Fibroblast of skin of abdomen (primary cell): ENCODE measurements around the gene PAX3.

ENCODE experiments used
- DNase-seq: peaks from one replicate; pipeline ENCODE4 v3.0.0-alpha.2; 2013

Gene PAX3

DNA sequence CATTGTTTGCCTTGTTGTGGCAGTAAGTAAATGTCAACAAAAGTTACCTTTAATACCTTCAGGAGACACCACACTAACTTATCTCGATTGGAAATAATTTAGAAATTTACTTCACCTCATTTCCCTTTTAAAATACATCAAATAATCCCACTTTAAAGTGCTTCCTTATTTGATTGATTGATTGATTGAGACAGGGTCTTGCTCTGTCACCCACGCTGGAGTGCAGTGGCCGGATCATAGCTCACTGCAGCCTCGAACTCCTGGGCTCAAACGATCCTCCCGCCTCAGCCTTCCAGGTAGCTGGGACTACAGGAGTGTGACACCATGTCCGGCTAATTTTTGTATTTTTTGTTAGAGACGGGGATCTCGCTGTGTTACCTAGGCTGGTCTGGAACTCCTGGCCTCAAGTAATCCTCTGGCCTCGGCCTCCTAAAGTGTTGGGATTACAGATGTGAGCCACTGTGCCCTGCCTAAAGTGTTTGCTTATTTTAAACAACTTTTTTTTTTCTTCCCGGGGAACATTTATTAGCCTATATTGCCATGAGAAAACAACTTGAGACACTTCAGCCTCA, 12.0 kb upstream of the PAX3 start:
- DNase-seq, result no peak

DNA sequence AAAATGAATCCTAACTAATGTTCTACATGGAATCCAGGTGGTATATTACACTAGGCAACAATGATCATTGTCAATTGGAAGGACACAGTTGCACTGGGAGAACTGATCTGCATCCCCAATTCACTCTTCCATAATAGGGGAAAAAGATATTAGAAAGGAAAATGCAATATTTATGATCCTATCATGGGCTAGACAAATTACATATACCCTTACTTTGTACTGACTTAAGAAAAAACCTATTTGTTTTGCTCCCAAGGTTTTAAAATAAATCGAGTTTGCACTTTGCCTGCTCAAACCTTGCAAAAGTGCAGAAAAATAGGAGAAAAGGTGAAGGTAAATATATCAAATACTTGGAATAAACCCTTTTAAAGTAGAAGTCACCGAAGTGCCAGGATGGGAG, 11.0 kb upstream of the PAX3 start:
- DNase-seq, result no peak

DNA sequence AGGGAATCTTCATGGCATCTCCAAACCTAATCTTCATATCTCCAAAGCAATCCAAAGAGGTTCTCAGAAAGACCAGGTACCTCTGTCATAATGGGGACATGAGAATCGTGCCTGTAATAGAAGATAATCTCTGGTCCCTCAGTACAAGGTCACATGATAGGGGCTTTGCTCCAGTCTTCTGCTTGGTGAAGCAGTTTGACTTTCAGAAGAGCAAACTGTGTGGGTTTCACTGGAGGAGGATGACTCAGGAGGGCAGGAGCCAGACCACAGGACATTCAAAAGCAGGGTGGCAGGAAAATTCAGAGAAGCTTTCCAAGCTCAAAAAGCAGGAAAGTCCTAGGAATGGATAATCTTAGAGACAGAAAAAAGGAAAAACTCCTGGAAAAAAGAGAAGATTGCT, 10.6 kb upstream of the PAX3 start:
- DNase-seq, result no peak

DNA sequence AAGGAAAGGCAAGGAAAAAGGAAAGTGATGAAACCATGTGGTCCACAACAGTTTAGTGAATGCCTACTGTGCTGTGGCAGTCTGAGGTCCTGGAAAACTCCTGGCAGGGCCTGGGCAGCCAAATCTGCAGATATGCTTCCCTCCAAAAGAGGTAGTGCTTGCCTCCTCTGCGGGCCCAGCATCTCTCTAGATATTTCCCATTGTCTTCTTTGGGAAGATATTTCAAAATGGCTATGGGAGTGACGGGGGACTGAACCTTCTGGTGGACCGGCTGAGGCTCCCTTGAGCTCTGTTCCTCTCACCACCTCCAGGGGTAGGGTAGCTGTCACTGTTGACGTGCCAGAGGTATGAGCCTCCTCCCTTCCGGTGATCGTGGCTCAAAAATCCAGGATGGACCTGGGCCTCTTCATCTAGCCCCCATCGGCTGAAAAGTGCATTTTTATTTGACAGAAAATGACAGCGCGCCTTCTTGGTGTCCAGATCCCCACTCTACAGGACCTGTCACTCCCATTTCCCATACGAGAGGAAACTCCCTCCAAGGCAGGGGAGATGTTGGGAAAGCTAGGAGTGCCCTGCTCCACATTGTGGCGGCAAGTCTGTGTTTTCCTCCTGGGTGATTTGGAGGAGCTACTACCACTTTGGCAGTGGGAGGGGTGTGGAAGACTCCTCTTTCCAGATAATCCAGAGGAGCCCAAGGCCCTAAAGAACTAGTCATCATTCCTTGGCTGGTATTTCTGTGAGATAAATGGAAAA, 9.4 kb upstream of the PAX3 start:
- DNase-seq, result no peak

DNA sequence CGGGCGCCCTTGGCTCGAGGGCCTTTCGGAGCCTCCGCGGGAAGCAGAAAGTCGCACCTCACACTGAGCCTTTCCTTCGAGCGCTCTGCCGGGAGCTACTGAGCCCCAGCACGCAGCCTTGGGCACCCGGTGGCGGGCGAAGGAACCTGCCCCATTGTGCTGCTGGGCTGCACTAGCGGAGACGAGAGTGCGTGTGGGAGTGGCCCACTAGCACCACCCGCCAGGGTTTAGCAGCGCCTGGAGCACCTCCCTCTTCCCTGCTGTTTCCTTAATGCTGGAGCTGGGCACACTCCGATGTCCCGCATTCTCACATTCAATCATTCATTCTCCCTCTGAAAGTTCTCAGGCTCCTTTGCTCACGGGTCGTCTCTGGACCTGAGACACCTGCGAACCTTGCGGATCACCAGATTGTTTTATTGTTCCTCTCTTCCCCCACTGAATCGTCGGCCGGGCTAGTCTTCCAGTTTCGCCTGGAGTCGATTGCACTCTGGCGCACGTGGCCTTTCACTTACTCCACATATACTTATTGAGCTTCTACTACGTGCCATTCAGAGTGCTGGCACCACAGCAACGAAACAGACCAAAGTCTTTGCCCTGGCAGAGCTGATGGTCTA, 8.5 kb upstream of the PAX3 start:
- no peak for DNase-seq

DNA sequence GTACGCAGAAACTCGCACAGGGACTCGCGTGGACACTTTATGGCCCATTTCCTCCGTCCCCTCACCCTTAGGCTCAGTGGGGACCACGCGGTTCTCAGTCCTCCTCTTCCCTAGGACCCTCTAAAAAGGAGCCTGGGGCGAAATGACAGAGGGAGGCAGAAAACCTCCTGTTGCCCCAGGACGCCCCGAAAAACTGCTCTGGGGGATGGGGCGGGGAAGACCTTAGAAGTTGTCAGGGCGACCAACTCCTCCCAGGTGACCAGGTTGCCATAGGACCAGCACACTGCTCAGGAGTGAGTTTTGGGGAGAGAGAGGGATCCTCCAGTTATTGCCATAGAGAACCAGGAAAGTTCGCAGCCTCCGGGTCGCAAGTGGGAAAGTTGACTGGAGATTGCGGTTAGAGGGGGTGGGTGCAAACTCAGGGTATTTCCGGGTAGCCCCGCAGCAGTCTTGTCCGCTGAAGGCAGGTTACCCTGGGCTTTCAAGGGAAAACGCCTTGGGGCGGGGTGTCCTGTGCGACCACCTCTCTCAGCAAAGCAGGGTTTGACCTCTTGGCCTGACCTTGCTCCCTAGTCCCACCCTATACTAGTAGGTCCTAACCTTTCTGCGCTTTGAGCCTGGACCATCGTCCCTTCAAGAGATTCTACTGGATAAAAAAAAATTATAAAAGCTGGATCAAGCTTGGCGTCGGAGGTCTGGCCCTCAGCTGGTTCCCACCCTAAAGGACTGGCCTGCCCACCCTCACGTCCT, 7.8 kb upstream of the PAX3 start:
- DNase-seq, result no peak

DNA sequence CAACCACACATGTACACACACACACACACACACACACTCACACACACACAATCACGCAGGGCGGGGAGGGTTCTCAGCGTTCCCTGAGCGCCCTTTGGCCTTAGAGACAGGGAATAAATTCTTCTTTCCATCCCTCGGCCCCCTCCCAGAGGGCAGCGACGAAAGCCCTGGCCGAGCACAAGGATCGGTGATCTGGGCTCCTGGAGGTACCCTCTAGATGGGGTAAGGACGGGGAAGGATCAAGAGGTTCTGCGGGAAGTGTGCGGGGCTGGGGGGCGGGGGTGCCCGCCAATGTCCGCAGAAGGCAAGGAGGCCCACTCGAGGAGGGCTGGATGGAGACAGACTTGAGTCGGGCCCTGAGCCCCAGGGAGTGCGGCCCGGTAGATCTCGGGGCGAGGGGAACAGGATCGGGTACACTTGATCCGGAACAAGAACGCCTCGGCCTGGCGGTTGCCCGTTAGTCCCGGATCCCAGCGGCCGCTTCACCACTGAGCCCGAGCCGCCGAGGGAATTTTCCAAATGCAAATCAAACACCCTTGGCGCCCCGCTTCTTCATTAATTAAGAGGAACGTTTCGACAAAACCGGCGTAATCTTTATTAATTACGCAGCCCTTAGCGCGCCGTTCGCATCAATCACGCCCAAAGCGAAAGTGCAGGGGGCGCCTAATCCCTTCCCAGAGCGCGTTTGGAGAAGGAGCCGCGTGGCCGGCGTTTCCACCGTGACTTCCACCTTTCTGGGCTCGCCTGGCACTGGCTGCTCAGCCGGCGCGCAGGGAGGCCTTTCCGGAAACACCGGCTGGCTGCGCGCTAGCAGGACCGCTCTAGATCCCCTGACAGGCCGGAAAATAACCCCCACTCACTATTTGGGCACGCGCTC, 7.0 kb upstream of the PAX3 start:
- no peak for DNase-seq

DNA sequence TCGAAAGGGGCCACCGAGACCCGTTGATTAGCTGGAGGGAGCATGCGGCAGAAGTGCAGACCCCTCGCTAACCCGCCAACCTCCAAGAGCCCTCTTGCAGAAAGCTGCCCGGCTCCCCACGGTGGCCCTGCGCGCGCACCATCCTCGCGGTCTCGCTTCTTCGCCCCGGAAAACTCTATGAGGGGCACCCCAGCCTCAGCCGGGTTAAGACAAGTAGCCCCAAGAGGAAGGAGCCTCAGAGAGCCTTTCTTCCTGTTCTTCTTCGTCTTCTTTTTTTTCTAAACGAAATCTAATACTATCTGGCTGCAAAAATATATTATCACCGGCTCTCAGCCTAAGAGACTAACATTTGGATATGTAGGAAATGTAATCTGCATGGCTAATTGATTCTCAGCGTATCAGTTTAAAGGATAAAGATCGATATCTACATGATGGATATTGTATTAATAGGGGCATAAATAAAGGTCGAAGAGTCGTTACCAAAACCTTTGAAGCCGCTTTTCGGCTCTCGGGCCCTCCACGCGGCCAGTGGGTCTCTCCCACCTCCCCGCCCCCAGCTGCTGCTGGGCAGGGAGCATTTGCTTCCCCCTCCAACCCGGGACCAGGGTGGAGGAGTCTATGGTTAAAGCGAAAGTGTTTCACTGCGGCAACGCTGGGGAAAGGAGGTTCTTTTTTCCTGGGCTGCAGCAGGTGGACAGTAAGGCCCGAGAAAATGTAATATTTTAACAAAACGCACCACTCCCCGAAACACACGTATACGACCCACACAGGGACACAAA, 6.1 kb upstream of the PAX3 start:
- DNase-seq, result no peak

DNA sequence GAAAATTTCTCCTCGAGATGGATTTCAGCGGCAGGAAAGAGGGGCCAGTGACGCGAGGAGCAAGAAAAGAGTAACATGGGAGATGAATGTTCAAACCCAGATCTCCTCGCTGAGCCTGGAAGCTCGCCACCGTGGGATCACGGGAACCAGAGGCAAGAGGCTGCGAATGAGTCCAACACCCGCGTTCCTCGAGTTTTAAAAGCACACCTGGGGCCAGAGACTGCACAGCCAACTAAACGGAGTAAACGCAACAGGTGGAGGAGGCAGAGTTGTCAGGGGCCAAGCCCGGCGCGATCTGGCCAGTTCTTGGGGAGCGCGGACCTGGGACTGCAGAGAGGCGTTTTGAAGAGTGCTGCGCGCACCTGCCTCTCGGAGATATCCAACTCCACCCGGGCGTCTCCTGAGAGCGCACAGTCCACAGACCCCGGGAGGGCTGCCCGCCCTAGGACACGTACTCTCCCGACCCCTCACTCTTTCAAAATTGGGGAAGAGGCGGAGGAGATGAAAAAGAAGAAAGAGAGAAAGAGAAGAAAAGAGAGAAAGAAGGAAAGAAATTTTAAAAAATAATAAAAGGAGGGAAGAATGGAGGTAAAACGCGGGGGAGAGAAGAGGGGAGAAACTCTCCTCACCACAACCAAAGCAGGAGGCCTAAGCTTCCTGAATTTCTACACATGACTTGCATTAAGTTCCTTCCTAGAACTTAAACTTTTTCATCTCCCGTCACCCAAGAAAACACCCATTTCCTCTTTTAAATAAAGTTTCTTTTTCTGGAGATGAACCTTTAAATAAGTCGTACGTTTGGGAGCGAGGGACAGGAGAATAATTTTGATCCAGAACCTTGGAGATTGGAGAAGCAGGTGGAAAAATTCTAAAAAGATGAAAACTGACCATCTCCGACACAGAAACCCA, 5.3 kb upstream of the PAX3 start:
- DNase-seq, result no peak

DNA sequence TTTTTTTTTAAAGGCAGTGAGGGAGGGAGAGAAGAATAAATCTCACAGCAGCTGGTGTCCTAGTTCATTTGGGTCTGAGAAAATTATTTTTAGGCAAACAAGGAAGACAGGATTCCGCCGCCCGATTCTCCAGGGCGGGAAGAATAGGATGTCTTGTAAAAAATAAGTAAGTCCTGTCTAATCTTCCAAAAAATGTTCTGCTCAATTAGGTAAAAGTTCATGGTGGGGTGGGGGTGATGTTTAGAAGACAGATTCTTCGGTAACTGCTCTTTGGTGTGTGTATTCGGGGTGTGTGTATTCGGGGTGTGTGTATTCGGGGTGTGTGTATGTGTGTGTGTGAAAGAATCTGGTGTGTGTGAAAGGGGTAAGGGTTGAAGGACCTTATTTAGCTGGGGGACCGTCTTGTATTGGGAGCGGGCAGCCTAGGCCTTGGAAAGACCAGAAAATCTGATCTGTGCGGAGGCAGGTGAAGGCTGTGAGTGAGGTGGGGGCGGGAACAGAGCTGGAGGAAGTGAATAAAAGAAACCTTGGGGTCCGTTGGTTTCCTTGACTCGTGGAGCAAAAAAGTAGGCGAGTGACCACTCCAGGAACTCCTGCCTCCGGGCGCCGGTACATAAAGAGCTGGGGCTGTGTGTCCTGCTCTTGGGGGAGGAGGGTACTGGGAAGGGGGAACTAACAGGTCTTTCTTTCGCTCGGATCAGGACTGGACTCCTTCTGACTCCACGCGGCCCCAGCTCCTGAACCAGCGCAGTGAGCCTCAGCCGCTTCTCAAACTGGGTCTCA, 4.4 kb upstream of the PAX3 start:
- no peak for DNase-seq

DNA sequence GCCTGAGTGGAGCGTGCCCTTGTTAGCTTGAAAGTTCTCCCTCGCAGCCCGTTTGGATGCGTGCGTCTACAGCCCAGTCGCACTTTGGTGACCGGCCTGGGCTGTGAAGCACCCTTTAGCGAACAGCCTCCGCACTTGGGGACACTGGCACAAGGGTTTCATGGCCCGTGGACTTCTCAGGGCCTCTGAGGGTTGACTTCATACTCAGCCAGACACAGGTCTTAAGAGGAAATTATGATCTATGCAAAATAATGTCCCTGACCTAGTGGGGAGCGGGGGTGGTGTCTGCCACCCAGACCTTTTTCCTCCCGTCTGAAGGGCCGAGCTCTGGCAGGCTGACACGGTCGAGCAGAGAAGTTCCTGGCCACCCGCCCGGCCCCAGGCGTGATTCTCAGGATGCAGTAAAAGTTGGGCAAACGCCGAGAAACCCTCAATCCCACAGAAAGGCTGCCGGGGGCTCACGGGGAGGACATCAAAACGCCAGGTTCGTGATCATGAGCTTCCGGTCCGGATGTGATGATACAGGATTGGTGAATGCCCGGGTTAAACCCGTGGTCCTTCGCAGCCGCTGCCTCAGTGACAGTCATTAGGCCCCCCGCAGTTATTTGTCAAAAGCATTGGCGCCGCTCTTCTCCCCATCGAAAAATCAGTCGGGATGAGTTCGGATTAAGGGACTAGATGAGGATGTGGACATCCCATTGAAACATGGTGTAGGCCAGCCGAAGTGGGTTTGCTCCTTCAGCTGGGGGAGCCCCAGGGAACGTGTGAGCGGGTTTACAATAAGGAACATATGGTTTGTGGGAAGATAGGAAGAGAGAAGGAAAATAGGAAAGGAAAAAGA, 3.6 kb upstream of the PAX3 start:
- DNase-seq, result no peak

DNA sequence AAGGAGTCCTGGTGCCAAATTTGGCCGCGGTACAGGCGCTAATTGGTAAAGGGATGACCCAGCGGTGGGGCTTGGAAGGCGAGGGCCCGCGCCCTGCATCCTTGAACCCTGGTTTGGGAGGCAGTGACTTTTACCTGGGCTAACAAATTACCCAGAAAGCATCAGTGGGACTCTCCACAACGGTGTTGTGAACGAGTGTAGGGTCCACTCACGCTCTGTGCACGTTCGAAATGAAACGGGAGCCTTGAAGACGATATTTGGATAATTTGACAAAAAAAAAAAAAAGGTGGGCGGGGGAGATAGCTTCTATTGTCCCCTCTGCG, 3.0 kb upstream of the PAX3 start:
- DNase-seq, result no peak

DNA sequence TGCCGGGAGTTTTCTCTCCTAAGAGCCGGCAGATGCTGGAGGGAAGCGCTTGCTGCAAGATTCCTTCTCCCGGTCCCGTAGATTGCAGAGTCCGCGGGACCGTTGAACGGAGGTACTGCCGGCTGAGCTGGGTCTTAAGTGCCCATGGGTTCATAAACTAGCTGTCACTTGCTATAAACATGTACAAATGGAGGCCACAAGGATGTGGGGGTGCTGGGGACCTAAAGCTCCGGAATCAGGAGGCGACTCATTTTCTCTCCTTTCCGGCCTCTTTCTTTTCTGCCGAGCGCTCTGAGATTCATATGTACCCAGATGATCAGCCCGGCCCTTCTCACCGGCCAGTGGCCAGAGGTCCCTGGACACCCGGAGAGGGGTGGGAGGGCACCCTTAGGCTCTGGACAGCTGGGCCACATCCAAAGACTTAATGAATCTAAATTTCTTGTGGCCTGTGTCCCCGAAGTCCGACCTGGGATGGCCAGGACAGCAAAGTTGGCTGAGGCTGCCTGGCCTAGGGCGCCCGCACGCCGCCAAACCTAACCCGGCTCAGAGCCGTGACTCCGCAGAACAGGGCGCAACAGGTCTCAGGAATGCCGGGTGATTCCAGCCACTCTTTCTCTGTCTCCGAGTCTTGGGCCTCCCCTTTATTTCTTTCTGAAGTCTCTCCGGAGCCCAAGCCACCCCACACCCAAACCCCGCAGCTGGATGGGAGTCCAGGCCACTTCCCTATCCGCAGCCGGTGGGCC, 2.4 kb upstream of the PAX3 start:
- DNase-seq, result no peak

DNA sequence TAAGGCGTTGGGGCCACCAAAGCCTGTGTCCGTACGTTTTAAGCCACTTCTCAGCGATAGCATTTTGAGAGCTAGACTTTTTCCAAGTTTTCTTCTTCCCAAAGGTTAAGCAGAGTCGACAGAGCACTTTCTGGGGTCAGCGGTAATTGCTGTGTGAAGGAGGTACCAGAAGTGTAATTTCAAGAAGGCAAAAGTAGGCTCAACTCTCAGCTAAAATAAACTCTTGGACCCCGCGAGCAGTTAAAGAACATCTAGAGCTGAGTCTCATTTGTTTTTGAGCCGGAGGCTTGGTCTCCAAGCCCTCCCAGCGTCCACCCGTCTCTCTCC, 1.9 kb upstream of the PAX3 start:
- DNase-seq, result no peak

DNA sequence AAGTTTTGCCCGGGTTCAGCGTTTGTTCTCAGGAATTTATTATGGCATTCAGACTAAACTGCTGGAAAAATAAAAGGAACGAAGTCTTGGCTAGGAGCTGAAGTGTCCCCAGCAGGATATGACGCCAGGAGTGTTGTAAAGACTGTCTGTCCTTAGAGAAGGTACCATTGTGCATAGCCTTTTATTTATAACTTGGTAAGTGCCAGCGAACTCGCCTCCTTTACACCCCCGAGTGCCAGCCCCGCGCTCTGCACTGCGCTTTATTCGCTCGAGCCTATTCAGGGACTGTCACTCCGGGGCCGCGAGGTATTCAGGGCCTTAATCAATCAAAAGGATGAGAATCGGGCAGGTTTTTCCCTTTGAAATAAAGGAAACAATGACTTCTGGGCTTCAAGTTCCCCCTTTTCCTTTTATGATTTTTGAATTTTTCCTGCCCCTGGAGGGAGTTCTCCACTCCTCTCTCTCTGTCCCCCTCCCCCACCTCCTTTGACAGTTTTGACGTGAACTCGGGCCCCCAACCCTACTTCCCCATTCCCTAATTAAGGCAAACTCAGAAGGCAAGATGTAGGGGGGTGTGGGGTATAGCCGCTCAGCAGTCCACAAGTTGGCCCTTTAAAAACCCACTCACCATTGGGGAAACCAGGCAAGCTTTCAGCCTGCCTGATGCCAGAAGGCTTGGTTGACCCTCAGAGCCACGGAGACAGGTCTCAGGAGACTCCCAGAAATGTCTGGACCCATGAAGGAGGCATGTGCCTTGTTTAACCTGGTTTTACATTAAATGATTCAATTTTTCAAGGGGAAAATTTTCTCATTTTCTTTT, 1.3 kb upstream of the PAX3 start:
- DNase-seq, result no peak

DNA sequence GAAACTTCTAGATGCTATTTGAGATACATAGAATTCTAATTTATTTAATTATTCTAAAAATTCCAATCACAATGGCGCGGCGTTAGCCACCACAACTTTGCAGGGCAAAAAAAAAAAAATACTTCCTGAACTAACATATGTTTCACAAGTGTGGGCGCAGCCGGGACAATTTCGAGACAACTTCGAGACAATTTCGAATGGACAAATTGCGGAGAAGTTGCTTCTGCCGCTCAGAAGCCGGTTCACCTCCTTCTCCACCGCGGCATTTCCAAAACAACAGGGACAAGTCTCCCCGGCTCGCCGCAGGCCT, 842 bp downstream of the PAX3 start:
- DNase-seq, result no peak

DNA sequence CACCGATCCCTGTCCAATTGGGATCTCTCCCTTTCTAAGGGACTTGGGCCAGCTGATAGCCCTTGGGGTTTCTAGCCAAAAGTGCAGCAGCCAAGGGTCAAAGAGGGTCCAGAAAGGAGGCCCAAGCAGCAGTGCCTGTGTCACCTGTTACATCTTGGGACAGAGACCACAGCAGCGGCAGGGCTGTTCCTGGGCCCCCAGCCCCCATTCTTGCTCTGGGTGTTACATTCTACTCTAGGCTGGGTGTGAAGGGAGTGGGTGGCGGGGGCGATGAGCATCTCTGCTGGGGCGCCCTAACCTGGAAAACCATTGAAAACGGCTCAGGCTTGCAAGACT, 1.2 kb downstream of the PAX3 start:
- DNase-seq, result no peak
